Liver (tissue), 9 donors: ENCODE measurements around the gene ESRRA. TPM values are rescaled to one million over a fixed set of nuclear protein-coding genes. Genes with fewer than 3 reads are reported as not detected.

Experiments used
- DNase-seq: peaks from one replicate; pipeline ENCODE4 v3.0.0-alpha.2; 2017; ENCODE audit warnings: low spot score
- H3K27ac ChIP-seq, 2 donors: one replicate each; pipeline ENCODE4 v1.7.0; 2013; ENCODE audit warnings: inconsistent platforms in 2 of 2, low read length in 2 of 2, control low read depth in 1 of 2, low read depth in 1 of 2, mild to moderate bottlenecking in 1 of 2
- H3K27me3 ChIP-seq, 4 donors: one replicate each; pipeline versions ENCODE4 v1.6.1 to v1.7.0; 2013; ENCODE audit warnings: low read length in 3 of 4, inconsistent platforms in 1 of 4, mild to moderate bottlenecking in 1 of 4, moderate library complexity in 1 of 4; ENCODE audit not compliant: control insufficient read depth in 4 of 4, insufficient read depth in 4 of 4
- H3K36me3 ChIP-seq, 4 donors: one replicate each; pipeline versions ENCODE4 v1.6.1 to v1.7.0; 2013; ENCODE audit warnings: low read length in 3 of 4, mild to moderate bottlenecking in 3 of 4, low read depth in 1 of 4, moderate library complexity in 1 of 4; ENCODE audit not compliant: control insufficient read depth in 4 of 4, insufficient read depth in 3 of 4
- H3K4me1 ChIP-seq, 4 donors: one replicate each; pipeline versions ENCODE4 v1.6.1 to v1.7.0; 2013; ENCODE audit warnings: low read length in 3 of 4, mild to moderate bottlenecking in 3 of 4, moderate library complexity in 1 of 4; ENCODE audit not compliant: control insufficient read depth in 4 of 4, insufficient read depth in 4 of 4
- H3K4me3 ChIP-seq, 3 donors: one replicate each; pipeline versions ENCODE4 v1.6.1 to v1.7.0; 2013; ENCODE audit warnings: low read length in 3 of 3, control low read depth in 1 of 3, low read depth in 1 of 3, mild to moderate bottlenecking in 1 of 3
- H3K9ac ChIP-seq, 2 donors: one replicate each; pipeline ENCODE4 v1.7.0; 2013; ENCODE audit warnings: low read length in 2 of 2, mild to moderate bottlenecking in 2 of 2, moderate library complexity in 2 of 2, control low read depth in 1 of 2, low read depth in 1 of 2
- H3K9me3 ChIP-seq, 4 donors: one replicate each; pipeline versions ENCODE4 v1.6.1 to v1.7.0; 2013; ENCODE audit warnings: low read length in 3 of 4; ENCODE audit not compliant: control insufficient read depth in 4 of 4
- EGR1 ChIP-seq, 2 donors: IDR thresholded peaks; 2 replicates each; pipeline ENCODE4 v1.6.1; 2016 to 2018; ENCODE audit warnings: antibody characterized with exemption in 2 of 2, low read depth in 2 of 2
- FOXA1 ChIP-seq: IDR thresholded peaks from 2 replicates; pipeline ENCODE4 v1.6.1; 2016; ENCODE audit warnings: antibody characterized with exemption
- FOXA2 ChIP-seq: IDR thresholded peaks from 2 replicates; pipeline ENCODE4 v1.6.1; 2016; ENCODE audit warnings: antibody characterized with exemption
- HNF4A ChIP-seq, 2 donors: conservative IDR thresholded peaks; 2 replicates each; pipeline ENCODE4 v1.6.1; 2016; ENCODE audit warnings: antibody characterized with exemption in 2 of 2, mild to moderate bottlenecking in 2 of 2
- HNF4G ChIP-seq: IDR thresholded peaks from 2 replicates; pipeline ENCODE4 v1.6.1; 2016; ENCODE audit warnings: antibody characterized with exemption
- NR2F2 ChIP-seq: IDR thresholded peaks from 2 replicates; pipeline ENCODE4 v1.6.1; 2016; ENCODE audit warnings: antibody characterized with exemption
- SP1 ChIP-seq: IDR thresholded peaks from 2 replicates; pipeline ENCODE4 v1.6.1; 2018; ENCODE audit warnings: antibody characterized with exemption, mild to moderate bottlenecking
- TAF1 ChIP-seq: conservative IDR thresholded peaks from 2 replicates; pipeline ENCODE4 v1.6.1; 2016; ENCODE audit warnings: antibody characterized with exemption, mild to moderate bottlenecking
- YY1 ChIP-seq: IDR thresholded peaks from 2 replicates; pipeline ENCODE4 v1.6.1; 2016; ENCODE audit warnings: antibody characterized with exemption, mild to moderate bottlenecking
- WGBS: extraction: QIAGEN DNeasy Blood & Tissue Kit; methylation state at CpG from one replicate; pipeline ENCODE4 v1.1.7; 2013; 5-methylcytosine and 5-hydroxymethylcytosine counted together
- polyA plus RNA-seq, 2 donors: library from polyadenylated mRNA; stranded (reverse) in 1 of 2; unstranded in 1 of 2; fragments of 200-250 nt in 1 of 2; fragments of >200 nt in 1 of 2; fragmentation: Nextera tagmentation in 1 of 2; extraction: Ambion mirVana in 1 of 2; gene quantifications; one replicate each; pipeline versions ENCODE4 v1.2.1 to v1.2.3, GENCODE V29; 2013 to 2015
- total RNA-seq, 2 donors: library from RNA; depleted of rRNA; stranded (reverse); fragments of >200 nt; gene quantifications; one replicate each; pipeline ENCODE4 v1.2.3, GENCODE V29; 2014
- TF ChIP-seq, protein P1 (sequence below): IDR thresholded peaks from 2 replicates; pipeline ENCODE4 v1.6.1; 2016; ENCODE audit warnings: antibody characterized with exemption, mild to moderate bottlenecking
- TF ChIP-seq, protein P2 (sequence below): IDR thresholded peaks from 2 replicates; pipeline ENCODE4 v1.6.1; 2016; ENCODE audit warnings: antibody characterized with exemption
- TF ChIP-seq, protein P3 (sequence below): IDR thresholded peaks from 2 replicates; pipeline ENCODE4 v1.6.1; 2016; ENCODE audit warnings: antibody characterized with exemption
- donor health status: healthy.
- donor health status: healthy.
- donor health status: healthy.
- donor health status: healthy.
- donor health status: healthy.

The ESRRA gene
- total and polyA plus RNA-seq, 4 donors, result 13.9 to 64.8 (median 37.5) TPM

DNA sequence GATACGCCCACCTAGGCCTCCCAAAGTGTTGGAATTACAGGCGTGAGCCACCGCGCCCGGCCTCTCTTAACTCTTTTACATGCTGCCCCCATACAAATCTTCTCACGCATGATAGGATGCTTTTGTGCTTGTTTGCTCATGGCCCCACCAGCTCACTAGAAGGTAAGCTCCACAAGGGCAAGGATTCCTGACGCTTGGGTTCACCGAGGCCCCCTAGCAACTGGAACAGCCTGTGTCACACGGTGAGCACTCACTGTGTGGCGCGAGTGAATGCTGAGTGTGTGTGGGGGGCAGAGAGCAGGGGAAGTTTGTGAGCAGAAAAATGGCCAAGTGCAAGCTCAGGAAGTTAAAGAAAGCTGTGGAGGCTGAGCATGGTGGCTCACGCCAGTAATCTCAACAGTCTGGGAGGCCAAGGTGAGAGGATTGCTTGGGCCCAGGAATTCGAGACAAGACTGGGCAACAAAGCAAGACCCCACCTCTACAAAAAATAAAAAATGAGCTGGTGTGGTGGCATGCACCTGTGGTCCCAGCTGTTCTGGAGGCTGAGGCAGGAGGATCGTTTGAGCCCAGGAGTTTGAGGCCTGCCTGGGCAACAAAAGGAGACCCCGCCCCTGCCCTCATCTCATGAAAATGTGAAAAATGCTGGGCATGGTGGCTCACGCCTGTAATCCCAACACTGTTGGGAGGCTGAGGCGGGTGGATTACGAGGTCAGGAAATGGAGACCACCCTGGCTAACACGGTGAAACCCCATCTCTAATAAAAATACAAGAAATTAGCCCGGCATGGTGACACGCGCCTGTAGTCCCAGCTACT is 23.2 kb upstream of the ESRRA start (continued):
- TF ChIP-seq, protein P1, sequence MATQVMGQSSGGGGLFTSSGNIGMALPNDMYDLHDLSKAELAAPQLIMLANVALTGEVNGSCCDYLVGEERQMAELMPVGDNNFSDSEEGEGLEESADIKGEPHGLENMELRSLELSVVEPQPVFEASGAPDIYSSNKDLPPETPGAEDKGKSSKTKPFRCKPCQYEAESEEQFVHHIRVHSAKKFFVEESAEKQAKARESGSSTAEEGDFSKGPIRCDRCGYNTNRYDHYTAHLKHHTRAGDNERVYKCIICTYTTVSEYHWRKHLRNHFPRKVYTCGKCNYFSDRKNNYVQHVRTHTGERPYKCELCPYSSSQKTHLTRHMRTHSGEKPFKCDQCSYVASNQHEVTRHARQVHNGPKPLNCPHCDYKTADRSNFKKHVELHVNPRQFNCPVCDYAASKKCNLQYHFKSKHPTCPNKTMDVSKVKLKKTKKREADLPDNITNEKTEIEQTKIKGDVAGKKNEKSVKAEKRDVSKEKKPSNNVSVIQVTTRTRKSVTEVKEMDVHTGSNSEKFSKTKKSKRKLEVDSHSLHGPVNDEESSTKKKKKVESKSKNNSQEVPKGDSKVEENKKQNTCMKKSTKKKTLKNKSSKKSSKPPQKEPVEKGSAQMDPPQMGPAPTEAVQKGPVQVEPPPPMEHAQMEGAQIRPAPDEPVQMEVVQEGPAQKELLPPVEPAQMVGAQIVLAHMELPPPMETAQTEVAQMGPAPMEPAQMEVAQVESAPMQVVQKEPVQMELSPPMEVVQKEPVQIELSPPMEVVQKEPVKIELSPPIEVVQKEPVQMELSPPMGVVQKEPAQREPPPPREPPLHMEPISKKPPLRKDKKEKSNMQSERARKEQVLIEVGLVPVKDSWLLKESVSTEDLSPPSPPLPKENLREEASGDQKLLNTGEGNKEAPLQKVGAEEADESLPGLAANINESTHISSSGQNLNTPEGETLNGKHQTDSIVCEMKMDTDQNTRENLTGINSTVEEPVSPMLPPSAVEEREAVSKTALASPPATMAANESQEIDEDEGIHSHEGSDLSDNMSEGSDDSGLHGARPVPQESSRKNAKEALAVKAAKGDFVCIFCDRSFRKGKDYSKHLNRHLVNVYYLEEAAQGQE, result no peak
- TF ChIP-seq, protein P2, sequence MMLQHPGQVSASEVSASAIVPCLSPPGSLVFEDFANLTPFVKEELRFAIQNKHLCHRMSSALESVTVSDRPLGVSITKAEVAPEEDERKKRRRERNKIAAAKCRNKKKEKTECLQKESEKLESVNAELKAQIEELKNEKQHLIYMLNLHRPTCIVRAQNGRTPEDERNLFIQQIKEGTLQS, result no peak
- TF ChIP-seq FOXA2 (no peak), HNF4A (conservative IDR thresholded peaks at IDR 0.05) (no peak)

DNA sequence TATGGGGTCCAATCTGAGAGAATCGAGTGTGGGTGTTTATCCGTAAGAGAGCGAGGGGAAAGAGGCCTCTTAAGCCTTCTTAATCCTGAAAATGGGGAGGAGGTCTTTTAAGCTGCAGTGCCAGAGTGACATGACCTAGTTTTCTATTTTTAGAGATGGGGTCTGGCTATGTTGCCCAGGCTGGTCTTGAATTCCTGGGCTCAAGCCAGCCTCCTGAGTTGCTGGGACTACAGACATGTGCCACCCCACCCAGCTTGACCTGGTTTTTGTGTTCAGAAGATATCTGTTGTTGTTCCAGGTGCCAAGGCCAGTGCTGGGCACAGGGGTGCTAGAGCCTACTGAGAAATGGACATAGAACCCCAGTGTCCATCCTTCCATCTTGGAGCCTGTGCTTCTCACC is 22.2 kb upstream of the ESRRA start:
- Histone ChIP-seq H3K4me3 (no peak overlapping the region), H3K27ac (no peak overlapping the region), H3K9me3 (no peaks in the 10 kb centered on the region), H3K9ac (peak overlapping the region in 1 of 2 donors; percentile 3), H3K4me1 (peaks cover 2 to 27% (median 23%) of the 10 kb centered on the region in 4 donors), H3K36me3 (peaks cover 0 to 11% (median 4%) of the 10 kb centered on the region in 4 donors), H3K27me3 (no peaks in the 10 kb centered on the region)
- TF ChIP-seq TAF1 (no peak), SP1 (no peak), FOXA1 (no peak), EGR1 (IDR thresholded peaks at IDR 0.05; ENCODE audit: low read depth in 2 of 2) (no peak), NR2F2 (no peak), YY1 (no peak), HNF4G (no peak)
- TF ChIP-seq, protein P2, result no peak
- TF ChIP-seq, protein P3, sequence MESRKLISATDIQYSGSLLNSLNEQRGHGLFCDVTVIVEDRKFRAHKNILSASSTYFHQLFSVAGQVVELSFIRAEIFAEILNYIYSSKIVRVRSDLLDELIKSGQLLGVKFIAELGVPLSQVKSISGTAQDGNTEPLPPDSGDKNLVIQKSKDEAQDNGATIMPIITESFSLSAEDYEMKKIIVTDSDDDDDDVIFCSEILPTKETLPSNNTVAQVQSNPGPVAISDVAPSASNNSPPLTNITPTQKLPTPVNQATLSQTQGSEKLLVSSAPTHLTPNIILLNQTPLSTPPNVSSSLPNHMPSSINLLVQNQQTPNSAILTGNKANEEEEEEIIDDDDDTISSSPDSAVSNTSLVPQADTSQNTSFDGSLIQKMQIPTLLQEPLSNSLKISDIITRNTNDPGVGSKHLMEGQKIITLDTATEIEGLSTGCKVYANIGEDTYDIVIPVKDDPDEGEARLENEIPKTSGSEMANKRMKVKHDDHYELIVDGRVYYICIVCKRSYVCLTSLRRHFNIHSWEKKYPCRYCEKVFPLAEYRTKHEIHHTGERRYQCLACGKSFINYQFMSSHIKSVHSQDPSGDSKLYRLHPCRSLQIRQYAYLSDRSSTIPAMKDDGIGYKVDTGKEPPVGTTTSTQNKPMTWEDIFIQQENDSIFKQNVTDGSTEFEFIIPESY, result no peak
- no peak for DNase-seq
- WGBS, result 93% methylated on average over 3 of the region's 3 CpGs
